Liver (tissue), 9 donors: Measurements from ENCODE around the gene PLEKHO1. TPM values are rescaled to one million over a fixed set of nuclear protein-coding genes. Genes with fewer than 3 reads are reported as not detected.

Source experiments
- DNase-seq: peaks from one replicate; pipeline ENCODE4 v3.0.0-alpha.2; 2017; ENCODE audit warnings: low spot score
- H3K27ac ChIP-seq, 2 donors: one replicate each; pipeline ENCODE4 v1.7.0; 2013; ENCODE audit warnings: inconsistent platforms in 2 of 2, low read length in 2 of 2, control low read depth in 1 of 2, low read depth in 1 of 2, mild to moderate bottlenecking in 1 of 2
- H3K27me3 ChIP-seq, 4 donors: one replicate each; pipeline versions ENCODE4 v1.6.1 to v1.7.0; 2013; ENCODE audit warnings: low read length in 3 of 4, inconsistent platforms in 1 of 4, mild to moderate bottlenecking in 1 of 4, moderate library complexity in 1 of 4; ENCODE audit not compliant: control insufficient read depth in 4 of 4, insufficient read depth in 4 of 4
- H3K36me3 ChIP-seq, 4 donors: one replicate each; pipeline versions ENCODE4 v1.6.1 to v1.7.0; 2013; ENCODE audit warnings: low read length in 3 of 4, mild to moderate bottlenecking in 3 of 4, low read depth in 1 of 4, moderate library complexity in 1 of 4; ENCODE audit not compliant: control insufficient read depth in 4 of 4, insufficient read depth in 3 of 4
- H3K4me1 ChIP-seq, 4 donors: one replicate each; pipeline versions ENCODE4 v1.6.1 to v1.7.0; 2013; ENCODE audit warnings: low read length in 3 of 4, mild to moderate bottlenecking in 3 of 4, moderate library complexity in 1 of 4; ENCODE audit not compliant: control insufficient read depth in 4 of 4, insufficient read depth in 4 of 4
- H3K4me3 ChIP-seq, 3 donors: one replicate each; pipeline versions ENCODE4 v1.6.1 to v1.7.0; 2013; ENCODE audit warnings: low read length in 3 of 3, control low read depth in 1 of 3, low read depth in 1 of 3, mild to moderate bottlenecking in 1 of 3
- H3K9ac ChIP-seq, 2 donors: one replicate each; pipeline ENCODE4 v1.7.0; 2013; ENCODE audit warnings: low read length in 2 of 2, mild to moderate bottlenecking in 2 of 2, moderate library complexity in 2 of 2, control low read depth in 1 of 2, low read depth in 1 of 2
- H3K9me3 ChIP-seq, 4 donors: one replicate each; pipeline versions ENCODE4 v1.6.1 to v1.7.0; 2013; ENCODE audit warnings: low read length in 3 of 4; ENCODE audit not compliant: control insufficient read depth in 4 of 4
- EGR1 ChIP-seq, 2 donors: IDR thresholded peaks; 2 replicates each; pipeline ENCODE4 v1.6.1; 2016 to 2018; ENCODE audit warnings: antibody characterized with exemption in 2 of 2, low read depth in 2 of 2
- FOXA1 ChIP-seq: IDR thresholded peaks from 2 replicates; pipeline ENCODE4 v1.6.1; 2016; ENCODE audit warnings: antibody characterized with exemption
- FOXA2 ChIP-seq: IDR thresholded peaks from 2 replicates; pipeline ENCODE4 v1.6.1; 2016; ENCODE audit warnings: antibody characterized with exemption
- GABPA ChIP-seq, 2 donors: IDR thresholded peaks in 1 of 2; conservative IDR thresholded peaks in 1 of 2; 2 replicates each; pipeline ENCODE4 v1.6.1; 2016; ENCODE audit warnings: antibody characterized with exemption in 2 of 2, mild to moderate bottlenecking in 1 of 2, moderate library complexity in 1 of 2
- HNF4A ChIP-seq, 2 donors: conservative IDR thresholded peaks; 2 replicates each; pipeline ENCODE4 v1.6.1; 2016; ENCODE audit warnings: antibody characterized with exemption in 2 of 2, mild to moderate bottlenecking in 2 of 2
- JUND ChIP-seq, 2 donors: IDR thresholded peaks; 2 replicates each; pipeline ENCODE4 v1.6.1; 2016; ENCODE audit warnings: antibody characterized with exemption in 2 of 2
- NR2F2 ChIP-seq: IDR thresholded peaks from 2 replicates; pipeline ENCODE4 v1.6.1; 2016; ENCODE audit warnings: antibody characterized with exemption
- RAD21 ChIP-seq, 2 donors: IDR thresholded peaks; 2 replicates each; pipeline ENCODE4 v1.6.1; 2016; ENCODE audit warnings: antibody characterized with exemption in 2 of 2, mild to moderate bottlenecking in 2 of 2
- SP1 ChIP-seq: IDR thresholded peaks from 2 replicates; pipeline ENCODE4 v1.6.1; 2018; ENCODE audit warnings: antibody characterized with exemption, mild to moderate bottlenecking
- TAF1 ChIP-seq: conservative IDR thresholded peaks from 2 replicates; pipeline ENCODE4 v1.6.1; 2016; ENCODE audit warnings: antibody characterized with exemption, mild to moderate bottlenecking
- YY1 ChIP-seq: IDR thresholded peaks from 2 replicates; pipeline ENCODE4 v1.6.1; 2016; ENCODE audit warnings: antibody characterized with exemption, mild to moderate bottlenecking
- WGBS: extraction: QIAGEN DNeasy Blood & Tissue Kit; methylation state at CpG from one replicate; pipeline ENCODE4 v1.1.7; 2013; 5-methylcytosine and 5-hydroxymethylcytosine counted together
- polyA plus RNA-seq, 2 donors: library from polyadenylated mRNA; stranded (reverse) in 1 of 2; unstranded in 1 of 2; fragments of 200-250 nt in 1 of 2; fragments of >200 nt in 1 of 2; fragmentation: Nextera tagmentation in 1 of 2; extraction: Ambion mirVana in 1 of 2; gene quantifications; one replicate each; pipeline versions ENCODE4 v1.2.1 to v1.2.3, GENCODE V29; 2013 to 2015
- total RNA-seq, 2 donors: library from RNA; depleted of rRNA; stranded (reverse); fragments of >200 nt; gene quantifications; one replicate each; pipeline ENCODE4 v1.2.3, GENCODE V29; 2014
- TF ChIP-seq, protein P1 (sequence below): fragments of 150-350 bp; IDR thresholded peaks from 2 replicates; pipeline ENCODE4 v1.5.1; 2017; ENCODE audit warnings: improper control_type of control experiment, low read depth, low read length; ENCODE audit not compliant: missing input control
- TF ChIP-seq, protein P2 (sequence below): IDR thresholded peaks from 2 replicates; pipeline ENCODE4 v1.6.1; 2016; ENCODE audit warnings: antibody characterized with exemption
- TF ChIP-seq, protein P3 (sequence below): IDR thresholded peaks from 2 replicates; pipeline ENCODE4 v1.6.1; 2016; ENCODE audit warnings: antibody characterized with exemption, mild to moderate bottlenecking
- TF ChIP-seq, protein P4 (sequence below): IDR thresholded peaks from 2 replicates; pipeline ENCODE4 v1.6.1; 2016; ENCODE audit warnings: antibody characterized with exemption
- donor health status: healthy.
- donor health status: healthy.
- donor health status: healthy.
- donor health status: healthy.
- donor health status: healthy.

PLEKHO1 gene
- total and polyA plus RNA-seq, 4 donors = 3.5 to 8.8 (median 6.0) TPM

DNA sequence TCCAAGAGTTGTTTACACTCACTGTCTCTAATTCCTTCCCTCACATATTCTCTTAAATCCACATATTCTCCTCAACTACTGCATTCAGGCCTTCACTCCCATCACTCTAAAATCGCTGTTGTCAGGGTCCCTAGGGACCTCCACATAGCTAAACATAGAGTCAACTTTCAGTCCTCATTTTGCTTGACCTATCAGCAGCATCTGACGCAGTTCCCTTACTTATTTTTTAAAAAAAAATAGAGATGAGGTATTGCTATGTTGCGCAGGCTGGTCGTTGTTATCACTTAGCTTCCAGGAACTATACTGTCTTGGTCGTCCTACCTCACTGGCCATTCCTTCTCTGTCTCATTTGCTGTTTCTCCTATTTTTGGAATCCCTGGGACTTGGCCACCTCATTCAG lies 11.7 kb upstream of the PLEKHO1 start:
- 91% methylated on average over 5 of the region's 5 CpGs for WGBS
- no peaks in the 10 kb centered on the region for H3K4me1 ChIP-seq

DNA sequence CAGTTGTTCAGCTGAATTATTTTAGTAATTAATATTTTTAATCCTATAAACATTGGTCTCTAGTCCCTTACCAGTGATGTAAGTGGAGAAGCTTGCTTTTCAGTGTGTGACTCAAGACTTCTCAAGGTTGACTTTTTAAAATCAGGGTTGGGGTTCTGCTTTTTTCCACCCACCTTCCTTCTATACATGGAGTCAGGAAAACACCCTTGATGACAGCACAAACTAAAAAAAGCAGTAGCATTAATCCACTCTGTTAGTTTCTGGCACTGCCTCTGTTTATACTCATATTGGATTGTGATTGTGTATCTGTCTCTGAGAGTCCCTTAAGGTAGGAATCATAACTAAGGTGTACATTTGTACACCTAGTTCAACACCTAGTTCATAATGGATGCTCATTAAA lies 8.3 kb upstream of the PLEKHO1 start:
- no peak for DNase-seq
- H3K36me3 ChIP-seq = peaks cover 0 to 2% (median 0%) of the 10 kb centered on the region in 4 donors
- no peaks in the 10 kb centered on the region for H3K4me1 ChIP-seq
- H3K4me3 ChIP-seq = no peak overlapping the region
- H3K9me3 ChIP-seq = no peaks in the 10 kb centered on the region
- H3K27me3 ChIP-seq = no peaks in the 10 kb centered on the region
- TF ChIP-seq, protein P1, sequence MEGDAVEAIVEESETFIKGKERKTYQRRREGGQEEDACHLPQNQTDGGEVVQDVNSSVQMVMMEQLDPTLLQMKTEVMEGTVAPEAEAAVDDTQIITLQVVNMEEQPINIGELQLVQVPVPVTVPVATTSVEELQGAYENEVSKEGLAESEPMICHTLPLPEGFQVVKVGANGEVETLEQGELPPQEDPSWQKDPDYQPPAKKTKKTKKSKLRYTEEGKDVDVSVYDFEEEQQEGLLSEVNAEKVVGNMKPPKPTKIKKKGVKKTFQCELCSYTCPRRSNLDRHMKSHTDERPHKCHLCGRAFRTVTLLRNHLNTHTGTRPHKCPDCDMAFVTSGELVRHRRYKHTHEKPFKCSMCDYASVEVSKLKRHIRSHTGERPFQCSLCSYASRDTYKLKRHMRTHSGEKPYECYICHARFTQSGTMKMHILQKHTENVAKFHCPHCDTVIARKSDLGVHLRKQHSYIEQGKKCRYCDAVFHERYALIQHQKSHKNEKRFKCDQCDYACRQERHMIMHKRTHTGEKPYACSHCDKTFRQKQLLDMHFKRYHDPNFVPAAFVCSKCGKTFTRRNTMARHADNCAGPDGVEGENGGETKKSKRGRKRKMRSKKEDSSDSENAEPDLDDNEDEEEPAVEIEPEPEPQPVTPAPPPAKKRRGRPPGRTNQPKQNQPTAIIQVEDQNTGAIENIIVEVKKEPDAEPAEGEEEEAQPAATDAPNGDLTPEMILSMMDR = no peak
- TF ChIP-seq JUND (IDR thresholded peaks at IDR 0.05) (no peak), EGR1 (IDR thresholded peaks at IDR 0.05; ENCODE audit: low read depth in 2 of 2) (no peak), FOXA1 (no peak), FOXA2 (no peak), YY1 (no peak), NR2F2 (no peak), GABPA (IDR thresholded peaks at IDR 0.05 in 1 of 2, conservative IDR thresholded peaks at IDR 0.05 in 1 of 2) (no peak)
- TF ChIP-seq, protein P2, sequence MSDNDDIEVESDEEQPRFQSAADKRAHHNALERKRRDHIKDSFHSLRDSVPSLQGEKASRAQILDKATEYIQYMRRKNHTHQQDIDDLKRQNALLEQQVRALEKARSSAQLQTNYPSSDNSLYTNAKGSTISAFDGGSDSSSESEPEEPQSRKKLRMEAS = no peak
- TF ChIP-seq, protein P3, sequence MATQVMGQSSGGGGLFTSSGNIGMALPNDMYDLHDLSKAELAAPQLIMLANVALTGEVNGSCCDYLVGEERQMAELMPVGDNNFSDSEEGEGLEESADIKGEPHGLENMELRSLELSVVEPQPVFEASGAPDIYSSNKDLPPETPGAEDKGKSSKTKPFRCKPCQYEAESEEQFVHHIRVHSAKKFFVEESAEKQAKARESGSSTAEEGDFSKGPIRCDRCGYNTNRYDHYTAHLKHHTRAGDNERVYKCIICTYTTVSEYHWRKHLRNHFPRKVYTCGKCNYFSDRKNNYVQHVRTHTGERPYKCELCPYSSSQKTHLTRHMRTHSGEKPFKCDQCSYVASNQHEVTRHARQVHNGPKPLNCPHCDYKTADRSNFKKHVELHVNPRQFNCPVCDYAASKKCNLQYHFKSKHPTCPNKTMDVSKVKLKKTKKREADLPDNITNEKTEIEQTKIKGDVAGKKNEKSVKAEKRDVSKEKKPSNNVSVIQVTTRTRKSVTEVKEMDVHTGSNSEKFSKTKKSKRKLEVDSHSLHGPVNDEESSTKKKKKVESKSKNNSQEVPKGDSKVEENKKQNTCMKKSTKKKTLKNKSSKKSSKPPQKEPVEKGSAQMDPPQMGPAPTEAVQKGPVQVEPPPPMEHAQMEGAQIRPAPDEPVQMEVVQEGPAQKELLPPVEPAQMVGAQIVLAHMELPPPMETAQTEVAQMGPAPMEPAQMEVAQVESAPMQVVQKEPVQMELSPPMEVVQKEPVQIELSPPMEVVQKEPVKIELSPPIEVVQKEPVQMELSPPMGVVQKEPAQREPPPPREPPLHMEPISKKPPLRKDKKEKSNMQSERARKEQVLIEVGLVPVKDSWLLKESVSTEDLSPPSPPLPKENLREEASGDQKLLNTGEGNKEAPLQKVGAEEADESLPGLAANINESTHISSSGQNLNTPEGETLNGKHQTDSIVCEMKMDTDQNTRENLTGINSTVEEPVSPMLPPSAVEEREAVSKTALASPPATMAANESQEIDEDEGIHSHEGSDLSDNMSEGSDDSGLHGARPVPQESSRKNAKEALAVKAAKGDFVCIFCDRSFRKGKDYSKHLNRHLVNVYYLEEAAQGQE = no peak
- TF ChIP-seq, protein P4, sequence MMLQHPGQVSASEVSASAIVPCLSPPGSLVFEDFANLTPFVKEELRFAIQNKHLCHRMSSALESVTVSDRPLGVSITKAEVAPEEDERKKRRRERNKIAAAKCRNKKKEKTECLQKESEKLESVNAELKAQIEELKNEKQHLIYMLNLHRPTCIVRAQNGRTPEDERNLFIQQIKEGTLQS = no peak
- H3K9ac ChIP-seq = no peak overlapping the region
- no peak overlapping the region for H3K27ac ChIP-seq

More for the DNA sequence above, 11.7 kb upstream of the PLEKHO1 start:
- Histone ChIP-seq H3K27me3 (no peaks in the 10 kb centered on the region), H3K36me3 (no peaks in the 10 kb centered on the region), H3K9me3 (no peaks in the 10 kb centered on the region), H3K9ac (no peak overlapping the region), H3K4me3 (no peak overlapping the region), H3K27ac (no peak overlapping the region)
- DNase-seq = no peak
- TF ChIP-seq GABPA (IDR thresholded peaks at IDR 0.05 in 1 of 2, conservative IDR thresholded peaks at IDR 0.05 in 1 of 2) (no peak), EGR1 (IDR thresholded peaks at IDR 0.05; ENCODE audit: low read depth in 2 of 2) (no peak), SP1 (no peak), FOXA2 (no peak), JUND (IDR thresholded peaks at IDR 0.05) (no peak), TAF1 (no peak), RAD21 (IDR thresholded peaks at IDR 0.05) (no peak), HNF4A (conservative IDR thresholded peaks at IDR 0.05) (no peak), NR2F2 (no peak), FOXA1 (no peak), YY1 (no peak)
- TF ChIP-seq, protein P4 = no peak
- TF ChIP-seq, protein P1 = no peak
- TF ChIP-seq, protein P2 = no peak
